IMR-90 (cell line): ENCODE data around the gene OR2V2.

Source experiments
- BHLHE40 ChIP-seq: fragments of 150-350 bp; IDR thresholded peaks from 2 replicates; pipeline ENCODE4 v1.6.1; 2016; ENCODE audit warnings: mild to moderate bottlenecking, low read depth, low read length
- CEBPB ChIP-seq: IDR thresholded peaks from 2 replicates; pipeline ENCODE4 v1.6.1; 2012; ENCODE audit warnings: low read depth, low read length, improper control_type of control experiment
- CTCF ChIP-seq: conservative IDR thresholded peaks from 2 replicates; pipeline ENCODE4 v1.5.1; 2012; ENCODE audit warnings: mild to moderate bottlenecking, low read depth, low read length, improper control_type of control experiment
- ELK1 ChIP-seq: fragments of 150-350 bp; IDR thresholded peaks from 2 replicates; pipeline ENCODE4 v1.6.1; 2016; ENCODE audit warnings: low read depth, mild to moderate bottlenecking, low read length, moderate library complexity, borderline replicate concordance
- MAZ ChIP-seq: IDR thresholded peaks from 2 replicates; pipeline ENCODE4 v1.6.1; 2012; ENCODE audit warnings: low read depth, mild to moderate bottlenecking, low read length, improper control_type of control experiment, moderate library complexity, borderline replicate concordance
- MXI1 ChIP-seq: IDR thresholded peaks from 2 replicates; pipeline ENCODE4 v1.6.1; 2012; ENCODE audit warnings: low read depth, mild to moderate bottlenecking, low read length, moderate library complexity, borderline replicate concordance
- NFE2L2 ChIP-seq: fragments of 150-350 bp; IDR thresholded peaks from 2 replicates; pipeline ENCODE4 v1.6.1; 2016; ENCODE audit warnings: low read depth, mild to moderate bottlenecking, low read length
- POLR2A ChIP-seq: IDR thresholded peaks from 2 replicates; pipeline ENCODE4 v1.6.1; 2012; ENCODE audit warnings: mild to moderate bottlenecking, low read depth, low read length
- RAD21 ChIP-seq: IDR thresholded peaks from 2 replicates; pipeline ENCODE4 v1.6.1; 2012; ENCODE audit warnings: low read length, improper control_type of control experiment
- RCOR1 ChIP-seq: IDR thresholded peaks from 2 replicates; pipeline ENCODE4 v1.6.1; 2012; ENCODE audit warnings: mild to moderate bottlenecking, low read length, improper control_type of control experiment; ENCODE audit not compliant: insufficient replicate concordance
- RFX5 ChIP-seq: IDR thresholded peaks from 2 replicates; pipeline ENCODE4 v1.8.0; 2012; ENCODE audit warnings: low read depth, mild to moderate bottlenecking, low read length, moderate library complexity
- SMC3 ChIP-seq: fragments of 150-350 bp; IDR thresholded peaks from 2 replicates; pipeline ENCODE4 v1.6.1; 2016; ENCODE audit warnings: low read depth, mild to moderate bottlenecking, antibody characterized with exemption, low read length, moderate library complexity
- USF2 ChIP-seq: fragments of 150-350 bp; IDR thresholded peaks from 2 replicates; pipeline ENCODE4 v1.6.1; 2017; ENCODE audit warnings: mild to moderate bottlenecking, antibody characterized with exemption, low read length, low read depth

- TF ChIP-seq CTCF (no peak), POLR2A (no peak), RCOR1 (no peak), CEBPB (no peak), BHLHE40 (no peak), RFX5 (no peak), USF2 (no peak), MAZ (no peak), SMC3 (no peak), RAD21 (no peak), MXI1 (no peak), NFE2L2 (no peak), ELK1 (no peak)
Measured at GRCh38 chr5:181142054-181142453, 5.3 kb upstream of the OR2V2 start.
